K562 treated with DMSO at 1 percent for 4 hours (cell line): Measurements from ENCODE around the gene MEX3B. TPM values are rescaled to one million over a fixed set of nuclear protein-coding genes. Genes with fewer than 3 reads are reported as not detected.

ENCODE experiments used
- total RNA-seq: library from RNA; unstranded; fragments of 300-600 nt; gene quantifications from 2 replicates; pipeline ENCODE4 v1.2.3, GENCODE V29; 2022; ENCODE audit not compliant: insufficient read depth

MEX3B gene
- 19.1 and 21.9 TPM in 2 replicates for total RNA-seq

GRCh38 chr15:82045892-82046665 is at the start of gene MEX3B:
MEX3B (minus strand) TSS chr15:82046018; CDS start chr15:82045705, 313 bp downstream.

Other genes starting within 250 kb of the MEX3B start
- gene EFL1, start 216.7 kb upstream of the MEX3B start, total RNA-seq, result 8.4 and 10.8 TPM in 2 replicates
- 12.7 and 15.7 TPM in 2 replicates for gene SAXO2, start 216.8 kb upstream of the MEX3B start, total RNA-seq